HUES6 (cell line): ENCODE results near the gene IL25.
"Not testable (repeated sequence)": the region's sequence is repeated elsewhere in the genome, so short reads cannot be mapped to it uniquely, and the experiment has no call there.

Experiments used
- H3K27ac ChIP-seq: 2 replicates; pipeline ENCODE4 v1.7.0; 2013; ENCODE audit warnings: low read depth, mild to moderate bottlenecking, low read length, inconsistent platforms
- H3K27me3 ChIP-seq: 2 replicates; pipeline ENCODE4 v1.6.1; 2013; ENCODE audit warnings: low read length; ENCODE audit not compliant: control insufficient read depth, insufficient read depth
- H3K36me3 ChIP-seq: 2 replicates; pipeline ENCODE4 v1.6.1; 2013; ENCODE audit warnings: low read length; ENCODE audit not compliant: control insufficient read depth, insufficient read depth
- H3K4me1 ChIP-seq: 2 replicates; pipeline ENCODE4 v1.6.1; 2013; ENCODE audit warnings: low read length; ENCODE audit not compliant: control insufficient read depth, insufficient read depth
- H3K4me3 ChIP-seq: 2 replicates; pipeline ENCODE4 v1.5.1; 2013; ENCODE audit warnings: low read depth, low read length
- H3K9ac ChIP-seq: one replicate; pipeline ENCODE4 v1.6.1; 2013; ENCODE audit warnings: mild to moderate bottlenecking, low read length
- H3K9me3 ChIP-seq: 2 replicates; pipeline ENCODE4 v1.6.1; 2013; ENCODE audit warnings: low read depth, low read length; ENCODE audit not compliant: control insufficient read depth, insufficient read depth

IL25 gene

DNA sequence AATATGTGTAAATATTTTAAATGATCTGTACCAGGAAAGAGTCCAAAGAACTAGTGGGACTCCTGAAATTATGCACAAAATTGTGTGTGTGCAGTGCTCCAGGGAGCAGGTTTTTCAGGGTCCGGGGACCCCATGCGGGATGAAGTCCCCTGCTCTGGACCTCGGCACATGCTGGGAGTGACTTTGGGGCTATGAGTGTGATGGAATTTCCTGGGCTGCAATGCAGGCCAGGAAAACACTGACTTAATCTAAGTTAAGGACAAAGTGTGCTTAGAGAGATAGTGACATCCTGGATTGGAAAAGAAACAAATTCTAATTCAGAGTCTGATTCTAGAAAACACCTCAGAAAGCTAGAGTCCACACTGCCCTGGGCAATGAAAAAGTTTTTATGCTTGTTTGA, 41.6 kb downstream of the IL25 start:
- H3K9ac ChIP-seq: no peak overlapping the region
- no peak overlapping the region for H3K4me3 ChIP-seq
- H3K9me3 ChIP-seq: no peaks in the 10 kb centered on the region
- H3K27ac ChIP-seq: no peak overlapping the region
- no peaks in the 10 kb centered on the region for H3K36me3 ChIP-seq
- peaks cover 12% of the 10 kb centered on the region; the same call in 1 of the 2 replicates for H3K27me3 ChIP-seq
- H3K4me1 ChIP-seq: no peaks in the 10 kb centered on the region

DNA sequence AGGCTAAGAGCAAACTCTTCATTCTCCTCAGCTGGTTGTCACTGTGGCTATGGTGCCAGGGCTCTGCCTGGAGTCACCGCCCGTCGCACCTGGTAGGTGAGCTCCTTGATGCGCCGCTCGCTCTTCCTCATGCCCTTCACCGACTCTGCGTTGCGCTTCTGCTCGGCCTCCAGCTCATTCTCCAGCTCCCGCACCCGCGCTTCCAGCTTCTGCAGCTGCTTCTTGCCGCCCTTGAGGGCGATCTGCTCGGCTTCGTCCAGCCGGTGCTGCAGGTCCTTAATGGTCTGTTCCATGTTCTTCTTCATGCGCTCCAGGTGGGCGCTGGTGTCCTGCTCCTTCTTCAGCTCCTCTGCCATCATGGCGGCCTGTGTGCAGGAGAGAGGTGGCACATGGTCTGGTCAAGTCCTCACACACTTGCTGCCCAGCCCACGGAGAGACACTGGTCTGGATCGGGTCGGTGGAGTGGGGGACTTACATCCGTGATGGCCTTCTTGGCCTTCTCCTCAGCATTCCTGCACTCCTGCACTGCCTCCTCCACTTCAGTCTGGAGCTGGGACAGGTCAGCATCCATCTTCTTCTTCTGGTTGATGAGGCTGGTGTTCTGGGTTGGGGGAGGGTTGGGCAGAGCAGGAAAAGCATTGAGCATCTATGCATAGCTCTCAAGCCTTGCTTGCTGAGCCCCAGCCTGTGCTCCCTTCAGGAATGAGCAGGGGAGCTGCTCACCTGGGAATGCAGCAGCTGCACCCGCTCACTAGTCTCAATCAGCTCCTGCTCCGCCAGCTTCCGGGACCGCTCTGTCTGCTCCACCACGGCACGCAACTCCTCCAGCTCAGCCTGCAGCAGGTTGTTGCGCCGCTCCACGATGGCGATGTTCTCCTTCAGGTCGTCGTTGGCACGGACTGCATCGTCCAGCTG, 42.6 kb downstream of the IL25 start:
- Histone ChIP-seq H3K27ac (no peak overlapping the region), H3K9me3 (no peaks in the 10 kb centered on the region), H3K36me3 (no peaks in the 10 kb centered on the region), H3K4me1 (no peaks in the 10 kb centered on the region), H3K9ac (no peak overlapping the region), H3K27me3 (peaks cover 13% of the 10 kb centered on the region; the same call in 1 of the 2 replicates), H3K4me3 (no peak overlapping the region)

GRCh38 chr14:23415821-23416778, 43.5 kb downstream of the IL25 start:
- H3K36me3 ChIP-seq: no peaks in the 10 kb centered on the region
- no peak overlapping the region for H3K9ac ChIP-seq
- peaks cover 18% of the 10 kb centered on the region; the same call in 1 of the 2 replicates for H3K27me3 ChIP-seq
- no peaks in the 10 kb centered on the region for H3K9me3 ChIP-seq
- no peak overlapping the region for H3K4me3 ChIP-seq
- H3K27ac ChIP-seq: no peak overlapping the region
- H3K4me1 ChIP-seq: no peaks in the 10 kb centered on the region

GRCh38 chr14:23416801-23417200, 44.2 kb downstream of the IL25 start:
- no peaks in the 10 kb centered on the region for H3K36me3 ChIP-seq
- H3K27ac ChIP-seq: no peak overlapping the region
- H3K9ac ChIP-seq: no peak overlapping the region
- no peaks in the 10 kb centered on the region for H3K9me3 ChIP-seq
- H3K4me3 ChIP-seq: no peak overlapping the region
- H3K4me1 ChIP-seq: no peaks in the 10 kb centered on the region
- peaks cover 23% of the 10 kb centered on the region; the same call in 1 of the 2 replicates for H3K27me3 ChIP-seq

- H3K4me1 ChIP-seq, H3K4me3 ChIP-seq, H3K27ac ChIP-seq, H3K36me3 ChIP-seq, H3K9me3 ChIP-seq, H3K9ac ChIP-seq: not testable (repeated sequence)
- peaks cover 23% of the 10 kb centered on the region; the same call in 1 of the 2 replicates for H3K27me3 ChIP-seq
These were observed 44.7 kb downstream of the IL25 start for GRCh38 chr14:23417269-23417668.

GRCh38 chr14:23418021-23418420, 45.4 kb downstream of the IL25 start:
- Histone ChIP-seq H3K9me3 (no peaks in the 10 kb centered on the region), H3K27me3 (peaks cover 23% of the 10 kb centered on the region; the same call in 1 of the 2 replicates), H3K27ac (no peak overlapping the region), H3K9ac (no peak overlapping the region), H3K4me1 (no peaks in the 10 kb centered on the region), H3K4me3 (no peak overlapping the region), H3K36me3 (no peaks in the 10 kb centered on the region)

DNA sequence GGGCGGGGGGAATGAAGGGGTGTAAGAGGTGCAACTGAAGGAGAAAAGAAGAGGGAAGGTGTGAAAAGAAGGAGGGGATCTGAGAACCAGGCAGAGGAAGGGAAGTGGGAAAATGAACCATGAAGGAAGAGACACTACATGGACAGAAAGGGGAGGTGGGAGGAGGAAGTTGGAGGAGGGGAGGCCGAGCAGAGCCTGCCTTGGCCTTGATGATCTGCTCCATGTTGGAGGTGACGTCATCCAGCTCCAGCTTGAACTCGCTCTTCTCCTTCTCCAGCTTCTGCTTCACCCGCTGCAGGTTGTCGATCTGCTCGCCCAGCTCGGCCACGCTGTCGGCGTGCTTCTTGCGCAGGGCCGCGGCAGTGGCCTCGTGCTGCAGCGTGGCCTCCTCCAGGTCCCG, 47.0 kb downstream of the IL25 start:
- H3K27ac ChIP-seq, H3K9me3 ChIP-seq, H3K4me3 ChIP-seq, H3K4me1 ChIP-seq, H3K36me3 ChIP-seq, H3K9ac ChIP-seq: not testable (repeated sequence)
- H3K27me3 ChIP-seq: peaks cover 20% of the 10 kb centered on the region; the same call in 1 of the 2 replicates

DNA sequence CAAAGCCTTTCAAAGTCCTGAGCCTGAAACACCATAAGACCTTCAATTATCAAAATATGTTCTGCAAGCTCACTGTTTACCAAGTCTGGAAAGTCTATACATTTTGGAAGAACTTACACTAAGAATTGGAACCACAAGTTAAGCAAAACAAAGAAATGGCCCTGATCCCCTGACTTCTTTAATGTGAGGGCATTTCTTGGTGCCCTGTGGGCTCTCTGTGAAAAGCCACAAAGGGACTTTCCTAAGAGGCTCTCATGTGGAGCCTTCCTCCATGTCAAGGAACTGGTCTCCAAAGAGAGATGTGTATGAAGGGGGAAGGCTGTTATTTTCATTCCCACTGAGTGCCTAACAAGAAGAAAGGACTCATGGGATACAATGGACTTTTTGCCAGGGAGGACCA, 49.0 kb downstream of the IL25 start:
- no peaks in the 10 kb centered on the region for H3K36me3 ChIP-seq
- no peak overlapping the region for H3K27ac ChIP-seq
- H3K9ac ChIP-seq: no peak overlapping the region
- H3K9me3 ChIP-seq: no peaks in the 10 kb centered on the region
- no peak overlapping the region for H3K4me3 ChIP-seq
- peaks cover 19% of the 10 kb centered on the region; the same call in 1 of the 2 replicates for H3K27me3 ChIP-seq
- H3K4me1 ChIP-seq: no peaks in the 10 kb centered on the region

GRCh38 chr14:23423657-23424056, 51.0 kb downstream of the IL25 start:
- H3K36me3 ChIP-seq: no peaks in the 10 kb centered on the region
- no peak overlapping the region for H3K9ac ChIP-seq
- H3K27ac ChIP-seq: no peak overlapping the region
- no peak overlapping the region for H3K4me3 ChIP-seq
- no peaks in the 10 kb centered on the region for H3K9me3 ChIP-seq
- H3K27me3 ChIP-seq: peaks cover 33% of the 10 kb centered on the region
- H3K4me1 ChIP-seq: no peaks in the 10 kb centered on the region

GRCh38 chr14:23425169-23425568, 52.6 kb downstream of the IL25 start:
- no peak overlapping the region for H3K27ac ChIP-seq
- peaks cover 28% of the 10 kb centered on the region for H3K27me3 ChIP-seq
- H3K36me3 ChIP-seq: no peaks in the 10 kb centered on the region
- no peak overlapping the region for H3K4me3 ChIP-seq
- no peaks in the 10 kb centered on the region for H3K9me3 ChIP-seq
- no peaks in the 10 kb centered on the region for H3K4me1 ChIP-seq
- H3K9ac ChIP-seq: no peak overlapping the region

DNA sequence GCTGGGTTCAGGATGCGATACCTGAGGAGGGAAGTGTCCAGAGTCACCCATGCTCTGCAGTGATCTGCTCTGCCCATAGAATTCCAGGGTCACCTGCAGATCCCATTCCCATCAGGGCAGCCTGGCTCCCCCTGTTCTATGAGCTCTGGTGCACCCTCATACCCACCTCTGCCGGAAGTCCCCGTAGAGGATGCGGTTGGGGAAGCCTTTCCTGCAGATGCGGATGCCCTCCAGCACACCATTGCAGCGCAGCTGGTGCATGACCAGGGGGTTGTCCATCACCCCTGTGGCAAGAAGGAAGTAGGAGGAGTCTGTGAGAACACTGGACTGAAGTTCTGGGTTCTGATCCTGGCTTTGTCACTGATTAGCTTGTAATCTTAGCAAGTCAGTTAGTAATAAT, 53.2 kb downstream of the IL25 start:
- not testable (repeated sequence) for H3K9ac ChIP-seq, H3K36me3 ChIP-seq, H3K4me1 ChIP-seq, H3K4me3 ChIP-seq, H3K9me3 ChIP-seq, H3K27ac ChIP-seq
- peaks cover 23% of the 10 kb centered on the region for H3K27me3 ChIP-seq
